Muscle layer of colon (tissue), 2 donors: Measurements from ENCODE around the gene SATB1.
"Not testable (repeated sequence)": the region's sequence is repeated elsewhere in the genome, so short reads cannot be mapped to it uniquely, and the experiment has no call there.

Experiments
- H3K27ac ChIP-seq: one replicate; pipeline ENCODE4 v1.7.0; 2013; ENCODE audit warnings: low read depth, mild to moderate bottlenecking, low read length, moderate library complexity
- H3K27me3 ChIP-seq, 2 donors: one replicate each; pipeline ENCODE4 v1.7.0; 2013; ENCODE audit warnings: low read length in 2 of 2, mild to moderate bottlenecking in 2 of 2; ENCODE audit not compliant: insufficient read depth in 2 of 2, control insufficient read depth in 1 of 2
- H3K36me3 ChIP-seq: one replicate; pipeline ENCODE4 v1.7.0; 2013; ENCODE audit warnings: mild to moderate bottlenecking, low read length; ENCODE audit not compliant: insufficient read depth
- H3K4me1 ChIP-seq: one replicate; pipeline ENCODE4 v1.7.0; 2013; ENCODE audit warnings: mild to moderate bottlenecking, low read length; ENCODE audit not compliant: insufficient read depth
- H3K4me3 ChIP-seq, 2 donors: one replicate each; pipeline ENCODE4 v1.7.0; 2013; ENCODE audit warnings: low read length in 2 of 2, low read depth in 1 of 2, mild to moderate bottlenecking in 1 of 2, moderate library complexity in 1 of 2
- H3K9ac ChIP-seq: one replicate; pipeline ENCODE4 v1.7.0; 2013; ENCODE audit warnings: low read length
- H3K9me3 ChIP-seq: one replicate; pipeline ENCODE4 v1.7.0; 2013; ENCODE audit warnings: mild to moderate bottlenecking, low read length
- donor health status: abdominal sarcoma.
- donor health status: Adenocarcinoma of cecum.

SATB1 gene

DNA sequence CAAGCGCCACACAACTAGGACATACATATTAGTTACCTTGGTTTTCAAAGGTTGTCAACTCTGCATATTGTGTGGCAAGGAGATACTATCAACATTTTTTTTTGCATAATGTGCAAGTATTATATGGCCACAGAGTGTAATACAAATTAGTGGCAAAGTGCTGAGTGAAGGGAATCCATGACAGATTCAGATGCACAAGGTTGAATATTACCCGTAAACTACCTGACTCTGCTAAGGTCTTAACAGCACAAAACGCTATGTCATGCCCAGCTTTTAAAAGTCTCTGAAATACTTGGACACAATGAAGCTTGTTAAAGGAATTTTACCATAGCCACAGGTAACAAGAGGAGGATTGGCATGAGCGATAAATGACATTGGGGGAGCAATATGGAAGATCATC lies 79.0 kb downstream of the SATB1 start:
- peaks cover 23% of the 10 kb centered on the region for H3K36me3 ChIP-seq
- no peaks in the 10 kb centered on the region for H3K27me3 ChIP-seq
- no peaks in the 10 kb centered on the region for H3K9me3 ChIP-seq
- no peak overlapping the region for H3K27ac ChIP-seq
- H3K4me3 ChIP-seq, result no peak overlapping the region
- H3K9ac ChIP-seq, result no peak overlapping the region
- no peaks in the 10 kb centered on the region for H3K4me1 ChIP-seq

DNA sequence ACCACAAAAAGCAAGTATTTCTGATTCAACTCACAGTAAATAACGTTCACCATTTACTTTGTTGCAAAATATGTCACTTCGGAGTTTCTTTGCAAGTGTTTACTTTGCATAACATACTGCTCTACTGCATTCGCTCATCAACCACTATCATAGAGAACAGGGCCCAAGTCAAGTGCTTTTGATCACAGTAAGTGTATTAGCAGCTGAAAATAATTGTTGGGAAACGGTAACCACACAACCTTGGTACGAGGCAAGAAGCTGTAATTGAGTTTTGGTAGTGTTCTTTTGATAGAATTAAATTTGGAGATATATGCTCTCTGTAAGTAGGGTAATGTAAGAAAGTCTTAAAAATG lies 80.1 kb downstream of the SATB1 start:
- Histone ChIP-seq H3K4me3 (no peak overlapping the region), H3K4me1 (no peaks in the 10 kb centered on the region), H3K27ac (no peak overlapping the region), H3K36me3 (peaks cover 18% of the 10 kb centered on the region), H3K27me3 (no peaks in the 10 kb centered on the region), H3K9me3 (no peaks in the 10 kb centered on the region), H3K9ac (no peak overlapping the region)

DNA sequence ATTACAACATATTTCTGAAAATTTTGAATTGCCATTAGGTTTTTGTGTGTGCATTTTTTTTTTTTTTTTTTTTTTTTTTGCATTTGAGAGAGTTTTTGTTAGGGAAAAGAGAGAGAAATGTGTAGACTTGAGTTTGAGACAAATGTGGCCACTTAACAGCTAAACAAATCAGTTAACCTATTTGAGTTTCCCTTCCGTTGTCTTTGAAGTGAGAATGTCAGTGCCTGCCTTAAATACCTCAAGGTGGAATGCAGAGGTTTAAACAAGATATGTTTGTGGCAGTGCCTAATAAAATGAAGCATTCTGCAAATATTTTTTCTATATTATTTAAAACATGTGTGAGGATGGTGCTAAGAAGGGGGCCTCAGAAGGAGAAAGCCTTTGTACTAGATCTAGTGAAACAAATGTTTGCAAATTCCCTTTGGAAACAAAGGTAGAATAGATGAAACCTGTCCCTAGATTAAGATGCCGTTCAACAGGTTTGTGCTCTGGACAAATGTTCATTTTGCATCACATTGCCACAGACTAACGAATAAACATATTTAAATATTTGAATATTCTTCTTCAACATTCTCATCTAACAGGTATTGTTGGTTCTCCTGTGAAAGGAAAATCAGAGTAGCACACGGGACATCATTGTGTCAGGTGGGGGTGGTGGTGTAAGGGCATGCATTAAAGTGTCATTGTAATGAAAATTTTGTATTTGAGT lies 80.7 kb downstream of the SATB1 start:
- Histone ChIP-seq H3K9ac (no peak overlapping the region), H3K4me1 (no peaks in the 10 kb centered on the region), H3K36me3 (peaks cover 18% of the 10 kb centered on the region), H3K27ac (no peak overlapping the region), H3K4me3 (no peak overlapping the region), H3K9me3 (no peaks in the 10 kb centered on the region), H3K27me3 (no peaks in the 10 kb centered on the region)

DNA sequence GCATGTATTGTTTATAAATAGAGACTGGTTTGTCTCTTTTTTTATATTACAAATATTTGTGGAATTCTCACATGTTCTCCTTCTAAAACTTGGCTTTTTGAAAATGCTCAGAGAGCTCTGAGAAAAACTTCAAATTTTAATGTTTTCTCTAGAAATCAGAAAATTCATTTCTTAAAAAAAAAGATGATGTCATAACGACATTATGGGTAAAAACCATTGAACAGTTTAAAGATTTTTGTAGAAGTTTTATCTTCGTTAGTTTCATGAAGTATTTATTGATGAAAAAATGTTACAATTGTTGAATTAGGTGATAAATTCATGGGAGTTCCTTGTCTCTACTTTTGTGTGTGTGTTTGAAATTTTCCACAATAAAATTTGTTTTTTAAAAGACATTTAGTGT lies 81.3 kb downstream of the SATB1 start:
- peaks cover 12% of the 10 kb centered on the region for H3K36me3 ChIP-seq
- H3K9me3 ChIP-seq, result no peaks in the 10 kb centered on the region
- no peaks in the 10 kb centered on the region for H3K27me3 ChIP-seq
- no peaks in the 10 kb centered on the region for H3K4me1 ChIP-seq
- H3K9ac ChIP-seq, result no peak overlapping the region
- H3K4me3 ChIP-seq, result no peak overlapping the region
- no peak overlapping the region for H3K27ac ChIP-seq

DNA sequence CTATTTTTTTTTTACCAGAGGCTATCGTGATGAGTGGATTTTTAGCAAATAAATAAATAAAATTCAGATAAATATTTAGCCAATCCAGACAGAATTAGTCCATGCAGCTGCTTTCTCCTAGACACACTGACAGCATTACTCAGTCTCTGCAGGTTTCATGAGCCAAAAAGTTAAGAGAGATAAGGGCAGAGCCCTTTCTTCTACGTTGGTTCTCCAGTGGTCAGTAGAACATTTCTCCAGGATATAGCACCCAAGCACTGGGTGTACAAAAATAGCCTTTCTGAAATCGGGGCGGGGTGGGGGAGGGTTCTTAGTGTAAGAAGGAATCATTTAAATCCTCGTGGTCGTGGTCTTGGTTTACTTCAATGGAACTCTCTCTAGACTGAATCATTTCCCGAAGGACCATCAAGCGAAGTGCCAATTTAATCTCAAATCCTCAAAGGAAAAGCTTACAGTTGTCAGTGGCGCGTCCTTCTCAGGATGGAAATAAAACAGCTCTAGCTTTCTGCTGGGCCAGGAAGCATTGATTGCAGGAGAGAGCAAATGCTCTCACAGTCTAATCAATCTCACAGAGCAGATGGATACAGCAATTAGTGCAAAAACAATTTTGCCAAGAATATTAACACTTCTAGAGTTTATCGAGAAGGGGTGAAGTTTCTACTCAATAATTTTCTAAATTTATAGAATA lies 86.2 kb downstream of the SATB1 start:
- H3K9me3 ChIP-seq, result no peaks in the 10 kb centered on the region
- H3K9ac ChIP-seq, result no peak overlapping the region
- H3K36me3 ChIP-seq, result no peaks in the 10 kb centered on the region
- H3K4me3 ChIP-seq, result no peak overlapping the region
- H3K27ac ChIP-seq, result no peak overlapping the region
- H3K27me3 ChIP-seq, result no peaks in the 10 kb centered on the region
- H3K4me1 ChIP-seq, result no peaks in the 10 kb centered on the region

DNA sequence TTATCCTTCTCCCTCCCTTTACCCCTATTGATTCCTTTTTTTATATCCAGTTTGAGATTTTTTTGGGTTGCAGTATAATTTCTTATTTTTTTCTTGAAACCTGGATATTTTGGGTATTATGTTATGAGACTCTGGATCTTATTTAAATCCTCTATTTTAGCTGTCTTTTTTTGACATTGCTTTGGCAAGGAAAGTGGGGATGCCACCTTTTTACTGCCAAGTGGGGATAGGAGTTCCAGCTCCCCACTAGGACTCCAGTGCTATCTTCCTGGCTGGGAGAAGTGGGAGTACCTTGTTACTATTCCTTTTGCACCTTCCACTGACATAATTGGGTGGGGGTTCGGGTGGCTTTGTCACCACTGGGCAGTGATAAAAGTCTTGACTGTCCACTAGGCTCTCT lies 87.9 kb downstream of the SATB1 start:
- no peaks in the 10 kb centered on the region for H3K4me1 ChIP-seq
- H3K9me3 ChIP-seq, result no peaks in the 10 kb centered on the region
- H3K9ac ChIP-seq, result no peak overlapping the region
- no peaks in the 10 kb centered on the region for H3K36me3 ChIP-seq
- H3K4me3 ChIP-seq, result no peak overlapping the region
- no peaks in the 10 kb centered on the region for H3K27me3 ChIP-seq
- H3K27ac ChIP-seq, result no peak overlapping the region

DNA sequence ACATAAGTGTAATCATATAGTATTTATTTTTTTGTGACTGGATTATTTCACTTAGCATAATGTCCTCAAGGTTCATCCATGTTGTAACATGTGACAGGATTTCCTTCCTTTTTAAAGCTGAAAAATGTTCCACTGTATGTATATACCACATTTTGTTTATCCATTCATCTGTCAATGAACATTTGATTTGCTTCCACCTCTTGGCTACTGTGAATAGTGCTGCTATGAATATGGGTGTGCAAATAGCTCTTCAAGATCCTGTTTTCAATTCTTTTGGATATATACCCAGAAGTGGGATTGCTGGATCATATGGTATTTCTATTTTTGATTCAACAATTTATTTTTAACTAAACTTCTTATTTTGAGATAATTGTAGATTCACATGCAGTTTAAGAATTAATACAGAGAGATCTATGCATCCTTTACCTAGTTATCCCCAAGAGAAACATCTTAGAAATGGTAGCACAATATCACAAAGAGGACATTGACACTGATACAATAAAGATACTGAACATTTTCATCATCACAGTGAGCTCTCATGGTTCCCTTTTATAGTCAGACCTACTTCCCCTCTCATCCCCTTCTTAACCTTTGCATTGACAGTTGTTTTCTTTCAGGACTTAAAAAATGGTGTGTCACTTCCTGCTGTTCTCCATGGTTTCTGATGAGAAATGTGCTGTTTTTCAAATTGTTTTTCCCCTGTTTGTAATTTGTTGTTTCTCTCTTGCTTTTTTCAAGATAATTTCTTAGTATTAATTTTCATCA lies 90.1 kb downstream of the SATB1 start:
- Histone ChIP-seq H3K4me3 (no peak overlapping the region), H3K9ac (no peak overlapping the region), H3K27me3 (no peaks in the 10 kb centered on the region), H3K27ac (no peak overlapping the region), H3K4me1 (no peaks in the 10 kb centered on the region), H3K9me3 (no peaks in the 10 kb centered on the region), H3K36me3 (no peaks in the 10 kb centered on the region)

DNA sequence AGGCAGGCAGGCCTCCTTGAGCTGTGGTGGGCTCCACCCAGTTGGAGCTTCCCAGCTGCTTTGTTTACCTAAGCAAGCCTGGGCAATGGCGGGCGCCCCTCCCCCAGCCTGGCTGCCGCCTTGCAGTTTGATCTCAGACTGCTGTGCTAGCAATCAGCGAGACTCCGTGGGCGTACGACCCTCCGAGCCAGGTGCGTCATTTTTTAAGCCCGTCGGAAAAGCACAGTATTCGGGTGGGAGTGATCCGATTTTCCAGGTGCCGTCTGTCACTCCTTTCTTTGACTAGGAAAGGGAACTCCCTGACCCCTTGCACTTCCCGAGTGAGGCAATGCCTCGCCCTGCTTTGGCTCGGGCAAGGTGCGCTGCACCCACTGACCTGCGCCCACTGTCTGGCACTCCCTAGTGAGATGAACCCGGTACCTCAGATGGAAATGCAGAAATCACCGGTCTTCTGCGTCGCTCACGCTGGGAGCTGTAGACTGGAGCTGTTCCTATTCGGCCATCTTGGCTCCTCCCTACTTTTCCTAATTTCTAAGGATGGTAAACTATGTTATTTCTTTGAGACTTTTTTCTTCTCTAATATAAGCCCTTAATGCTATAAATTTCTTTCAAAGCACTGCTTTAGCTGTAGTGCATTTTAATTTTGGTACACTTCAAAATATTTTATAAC lies 94.2 kb downstream of the SATB1 start:
- not testable (repeated sequence) for H3K36me3 ChIP-seq, H3K9ac ChIP-seq, H3K4me3 ChIP-seq, H3K27me3 ChIP-seq, H3K9me3 ChIP-seq, H3K27ac ChIP-seq, H3K4me1 ChIP-seq

DNA sequence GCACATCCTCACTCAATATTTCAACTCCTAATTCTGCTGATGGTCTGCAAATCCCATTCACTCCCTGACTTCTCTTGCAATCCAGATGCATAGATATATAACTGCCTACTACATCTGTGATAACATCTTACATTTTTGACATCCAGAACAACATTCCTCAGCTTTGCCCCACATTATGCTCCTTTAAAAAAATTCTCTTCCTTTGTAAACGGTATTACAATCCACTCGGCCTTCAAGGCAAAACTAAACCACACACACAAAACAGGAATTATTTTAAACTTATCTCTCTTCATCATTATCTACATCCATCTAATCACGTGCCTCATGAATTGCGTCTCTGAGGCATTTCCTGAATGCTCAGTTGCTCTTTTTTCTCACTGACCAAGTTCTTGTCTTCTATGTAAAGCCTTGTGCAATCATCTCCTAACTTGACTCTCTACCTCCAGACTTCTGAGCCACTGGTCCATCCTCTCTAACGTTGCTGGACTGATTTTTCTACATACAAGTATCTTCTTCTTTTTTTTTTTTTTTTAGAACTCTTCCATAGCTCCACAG lies 117.0 kb downstream of the SATB1 start:
- Histone ChIP-seq H3K9me3 (no peaks in the 10 kb centered on the region), H3K4me3 (no peak overlapping the region), H3K4me1 (peaks cover 6% of the 10 kb centered on the region), H3K27ac (no peak overlapping the region), H3K9ac (no peak overlapping the region), H3K27me3 (no peaks in the 10 kb centered on the region), H3K36me3 (no peaks in the 10 kb centered on the region)

DNA sequence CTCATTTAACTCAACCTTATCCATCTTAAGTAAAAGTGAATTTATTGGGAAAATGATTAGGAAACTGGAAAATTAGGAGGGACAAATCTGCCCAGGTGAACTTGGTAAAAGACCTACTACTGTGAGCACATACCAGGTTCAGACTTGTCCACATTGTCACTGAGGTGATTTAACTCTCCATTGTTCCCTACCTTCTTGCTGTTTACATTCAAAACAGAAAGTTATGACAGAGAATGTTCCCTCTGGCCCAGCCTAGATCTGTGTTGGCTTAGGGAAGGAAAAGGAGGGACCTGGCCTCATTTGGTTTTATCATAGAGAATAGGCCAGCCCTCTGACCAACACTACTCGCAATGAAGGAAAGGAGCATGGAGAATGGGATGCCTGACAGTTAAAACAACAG lies 117.6 kb downstream of the SATB1 start:
- Histone ChIP-seq H3K27ac (no peak overlapping the region), H3K27me3 (no peaks in the 10 kb centered on the region)

DNA sequence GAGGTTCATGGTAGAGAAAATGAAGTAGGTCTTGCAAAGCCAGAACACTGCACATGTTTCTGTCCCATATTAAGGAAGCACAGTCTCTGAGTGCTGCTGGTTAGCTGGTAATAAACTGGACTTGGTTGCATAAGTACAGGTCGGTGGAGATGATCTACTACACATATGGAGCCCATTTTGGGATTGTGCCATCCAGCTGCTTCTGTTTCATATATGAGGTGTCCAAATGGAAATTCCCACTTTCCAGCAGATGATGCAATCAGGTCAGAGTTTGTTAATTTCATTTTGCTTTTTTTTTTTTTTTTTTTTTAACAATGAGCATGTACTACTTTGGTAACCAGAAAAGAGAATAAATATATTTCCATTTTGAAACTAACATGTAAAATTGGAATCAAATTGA lies 122.6 kb downstream of the SATB1 start:
- no peaks in the 10 kb centered on the region for H3K9me3 ChIP-seq
- H3K27ac ChIP-seq, result no peak overlapping the region
- H3K4me3 ChIP-seq, result no peak overlapping the region
- H3K27me3 ChIP-seq, result no peaks in the 10 kb centered on the region
- H3K36me3 ChIP-seq, result no peaks in the 10 kb centered on the region
- no peak overlapping the region for H3K9ac ChIP-seq
- peaks cover 11% of the 10 kb centered on the region for H3K4me1 ChIP-seq

More for the DNA sequence above, 117.6 kb downstream of the SATB1 start:
- H3K36me3 ChIP-seq, result no peaks in the 10 kb centered on the region
- no peak overlapping the region for H3K4me3 ChIP-seq
- no peaks in the 10 kb centered on the region for H3K9me3 ChIP-seq
- peaks cover 6% of the 10 kb centered on the region for H3K4me1 ChIP-seq
- H3K9ac ChIP-seq, result no peak overlapping the region
